NT2/D1 (cell line): ENCODE measurements around the gene TRMT2A.

Experiments used
- DNase-seq: peaks from one replicate; pipeline ENCODE4 v3.0.0-alpha.2; 2011; ENCODE audit warnings: low read depth, low spot score
- H3K27me3 ChIP-seq: 2 replicates; pipeline ENCODE4 v1.6.0; 2011; ENCODE audit warnings: mild to moderate bottlenecking; ENCODE audit not compliant: insufficient read length, insufficient read depth
- H3K36me3 ChIP-seq: 2 replicates; pipeline ENCODE4 v1.6.1; 2011; ENCODE audit warnings: mild to moderate bottlenecking, low read length, mixed read lengths; ENCODE audit not compliant: insufficient read depth, insufficient read length
- H3K4me1 ChIP-seq: 2 replicates; pipeline ENCODE4 v1.5.1; 2011; ENCODE audit not compliant: insufficient read depth, insufficient read length
- H3K4me3 ChIP-seq: 2 replicates; pipeline ENCODE4 v1.5.1; 2011; ENCODE audit warnings: low read depth; ENCODE audit not compliant: insufficient read length
- H3K9ac ChIP-seq: 2 replicates; pipeline ENCODE4 v1.6.0; 2011; ENCODE audit warnings: low read depth; ENCODE audit not compliant: insufficient read length
- H3K9me3 ChIP-seq: 2 replicates; pipeline ENCODE4 v1.5.1; 2011; ENCODE audit warnings: mild to moderate bottlenecking, low read length; ENCODE audit not compliant: insufficient read depth
- SUZ12 ChIP-seq: IDR thresholded peaks from 2 replicates; pipeline ENCODE4 v1.6.1; 2011; ENCODE audit not compliant: insufficient read length, insufficient read depth; ENCODE audit errors: extremely low read depth
- YY1 ChIP-seq: IDR thresholded peaks from 2 replicates; pipeline ENCODE4 v1.6.1; 2011; ENCODE audit not compliant: insufficient read length, insufficient read depth
- ZNF274 ChIP-seq: IDR thresholded peaks from 2 replicates; pipeline ENCODE4 v1.6.1; 2011; ENCODE audit warnings: mild to moderate bottlenecking, low read depth, low read length

TRMT2A gene

GRCh38 chr22:20080776-20081654, 36.0 kb downstream of the TRMT2A start:
- DNase-seq = peak; percentile 33
- no peaks in the 10 kb centered on the region for H3K27me3 ChIP-seq

GRCh38 chr22:20080445-20080775, 36.6 kb downstream of the TRMT2A start:
- Histone ChIP-seq H3K27me3 (no peaks in the 10 kb centered on the region), H3K36me3 (peaks cover 30% of the 10 kb centered on the region), H3K9me3 (no peaks in the 10 kb centered on the region), H3K4me3 (peak overlapping the region; percentile 75), H3K4me1 (peaks cover 5% of the 10 kb centered on the region), H3K9ac (peak overlapping the region; percentile 96)
- no peak for TF ChIP-seq SUZ12
- no peak for TF ChIP-seq ZNF274
- no peak for TF ChIP-seq YY1
- no peak for DNase-seq

More at GRCh38 chr22:20080776-20081654, 36.0 kb downstream of the TRMT2A start:
- Histone ChIP-seq H3K9me3 (no peaks in the 10 kb centered on the region), H3K4me3 (peak overlapping the region; percentile 75), H3K4me1 (peaks cover 5% of the 10 kb centered on the region), H3K9ac (peak overlapping the region; percentile 96), H3K36me3 (peaks cover 36% of the 10 kb centered on the region)
- TF ChIP-seq YY1 = no peak
- TF ChIP-seq SUZ12 = no peak
- no peak for TF ChIP-seq ZNF274

DNA sequence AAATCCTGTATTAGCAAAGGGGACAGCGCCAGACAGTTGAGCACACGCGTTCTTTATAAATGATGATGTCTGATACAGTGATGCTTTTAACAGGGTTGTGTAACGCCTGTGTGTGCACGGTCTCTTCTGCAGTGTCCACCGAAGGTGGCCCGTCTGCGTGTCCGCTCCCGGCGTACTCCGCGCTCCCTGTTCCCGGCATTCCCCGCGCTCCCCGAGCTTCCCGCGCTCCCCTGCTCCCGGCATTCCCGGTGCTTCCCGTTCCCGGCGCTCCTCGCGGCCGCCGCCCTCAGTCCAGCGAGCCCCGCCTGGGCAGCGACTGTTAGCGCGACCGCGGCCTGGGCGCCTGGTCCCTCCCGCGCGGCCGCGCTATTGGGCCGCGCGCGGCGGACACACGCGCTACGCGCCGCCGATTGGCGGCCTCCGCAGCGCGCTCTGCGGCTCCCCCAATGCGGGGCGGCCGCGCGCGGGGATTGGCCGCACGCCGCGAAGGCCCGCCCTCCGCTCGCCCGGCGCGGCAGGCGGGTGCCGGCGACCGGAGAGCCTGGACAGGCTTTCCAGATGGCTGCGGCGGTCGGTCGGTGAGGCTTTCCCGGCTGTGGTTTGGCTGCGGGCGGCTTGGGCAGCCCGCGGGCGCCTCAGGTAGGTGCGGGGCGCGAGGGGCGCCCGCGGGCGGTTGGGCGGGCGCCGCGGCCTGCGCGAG, 37.1 kb downstream of the TRMT2A start, which contains the start of gene DGCR8:
Gene DGCR8, plus strand, starts transcription at position 497 of the 700 bp plus-strand sequence. CDS start 5,723 bp downstream, outside the sequence.
- peak; percentile 85 for DNase-seq
- Histone ChIP-seq H3K4me1 (peaks cover 5% of the 10 kb centered on the region), H3K36me3 (peaks cover 25% of the 10 kb centered on the region), H3K27me3 (no peaks in the 10 kb centered on the region), H3K9me3 (no peaks in the 10 kb centered on the region), H3K9ac (peak within 1 kb of the TSS; percentile 96), H3K4me3 (peak within 1 kb of the TSS; percentile 75)
- TF ChIP-seq YY1 (no peak), SUZ12 (no peak), ZNF274 (no peak)

DNA sequence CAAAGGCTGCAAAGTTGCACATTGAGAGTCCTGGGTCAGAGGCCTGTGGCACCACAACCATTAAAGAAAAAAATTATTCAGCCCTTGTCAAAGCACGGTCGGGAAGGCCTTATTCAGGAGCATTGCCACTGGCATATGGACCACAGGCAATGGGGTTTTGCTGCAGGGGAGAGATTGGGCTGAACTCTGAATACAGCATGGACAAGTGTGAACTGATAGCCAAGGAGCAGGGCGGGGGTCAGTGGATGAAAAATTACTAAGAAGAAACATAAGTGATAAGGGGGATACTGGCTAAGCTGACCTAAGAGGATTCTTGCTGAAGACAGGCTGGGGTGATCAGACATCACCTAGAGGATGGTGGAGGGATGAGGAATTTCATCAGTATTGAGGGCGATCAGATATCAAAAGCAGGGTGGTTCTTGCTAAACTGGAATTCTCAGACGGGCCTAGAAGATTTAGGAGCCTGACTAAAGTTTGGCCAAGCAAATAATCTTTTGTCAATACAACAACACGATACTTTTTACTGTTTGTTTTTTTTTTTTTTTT, 40.3 kb downstream of the TRMT2A start:
- no peak overlapping the region for H3K9ac ChIP-seq
- H3K4me1 ChIP-seq = no peaks in the 10 kb centered on the region
- peaks cover 6% of the 10 kb centered on the region for H3K36me3 ChIP-seq
- TF ChIP-seq YY1 (no peak), ZNF274 (no peak), SUZ12 (no peak)
- H3K27me3 ChIP-seq = no peaks in the 10 kb centered on the region
- no peaks in the 10 kb centered on the region for H3K9me3 ChIP-seq
- H3K4me3 ChIP-seq = no peak overlapping the region
- no peak for DNase-seq

DNA sequence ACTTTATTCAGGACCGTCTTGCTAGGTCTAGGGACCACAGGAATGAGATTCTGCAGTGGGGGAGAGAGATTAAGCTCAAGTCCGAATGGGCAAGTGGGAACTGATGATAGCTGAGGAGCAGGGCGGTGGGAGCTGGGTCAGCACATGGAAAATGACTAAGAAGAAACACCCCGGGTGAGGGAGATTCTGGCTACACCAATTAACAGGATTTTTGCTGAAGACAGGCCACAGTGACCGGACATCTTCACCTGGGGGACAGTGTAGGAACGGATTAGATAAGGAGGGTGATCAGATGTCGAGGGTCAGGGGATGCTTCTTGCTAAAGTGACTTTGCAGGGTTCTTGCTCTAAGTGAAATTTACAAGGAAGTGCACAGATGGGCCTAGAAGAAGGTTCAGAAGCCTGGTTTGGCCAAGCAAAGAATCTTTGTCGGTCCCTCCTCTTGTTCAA, 45.5 kb downstream of the TRMT2A start:
- H3K4me1 ChIP-seq = peaks cover 2% of the 10 kb centered on the region
- H3K4me3 ChIP-seq = no peak overlapping the region
- DNase-seq = no peak
- H3K9ac ChIP-seq = no peak overlapping the region
- no peaks in the 10 kb centered on the region for H3K36me3 ChIP-seq
- no peaks in the 10 kb centered on the region for H3K27me3 ChIP-seq
- TF ChIP-seq SUZ12 (no peak), ZNF274 (no peak), YY1 (no peak)
- no peaks in the 10 kb centered on the region for H3K9me3 ChIP-seq

DNA sequence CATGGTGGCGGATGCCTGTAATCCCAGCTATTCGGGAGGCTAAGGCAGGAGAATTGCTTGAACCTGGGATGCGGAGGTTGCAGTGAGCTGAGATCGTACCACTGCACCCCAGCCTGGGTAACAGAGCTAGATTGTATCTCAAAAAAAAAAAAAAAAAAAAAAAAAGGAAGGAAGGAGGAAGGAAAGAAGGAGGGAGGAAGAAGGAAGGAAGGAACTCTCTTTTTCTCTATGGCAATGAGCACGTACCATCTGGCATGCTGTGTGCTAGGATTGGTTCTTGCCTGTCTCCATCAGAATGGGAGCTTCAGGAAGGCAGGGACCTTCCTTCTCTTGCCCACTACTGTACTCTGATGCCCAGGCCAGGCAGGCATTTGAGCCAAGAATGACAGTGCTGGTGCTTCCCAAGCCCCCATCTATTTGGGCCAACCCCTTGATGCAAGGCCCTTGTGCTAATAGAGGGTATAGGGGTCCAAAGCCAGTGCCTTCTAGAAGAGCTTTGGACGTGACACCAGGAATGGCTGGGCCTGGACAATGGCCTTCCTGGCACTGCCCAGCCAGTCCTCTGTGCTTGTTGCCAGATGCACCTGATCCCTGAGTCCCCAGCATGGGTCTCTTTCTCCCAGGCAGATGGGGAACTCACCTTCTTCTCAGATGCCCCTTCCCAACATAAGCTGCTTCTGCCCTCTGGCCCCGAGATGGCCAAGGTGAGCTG, 47.5 kb downstream of the TRMT2A start:
- H3K9ac ChIP-seq = no peak overlapping the region
- DNase-seq = no peak
- TF ChIP-seq ZNF274 (no peak), YY1 (no peak), SUZ12 (no peak)
- no peak overlapping the region for H3K4me3 ChIP-seq
- H3K36me3 ChIP-seq = peaks cover 4% of the 10 kb centered on the region
- no peaks in the 10 kb centered on the region for H3K9me3 ChIP-seq
- no peaks in the 10 kb centered on the region for H3K27me3 ChIP-seq
- H3K4me1 ChIP-seq = peaks cover 2% of the 10 kb centered on the region
